Renal cortex interstitium (tissue), 15 donors: ENCODE measurements around the gene TOMM20. TPM values are rescaled to one million over a fixed set of nuclear protein-coding genes. Genes with fewer than 3 reads are reported as not detected.
"Not testable (repeated sequence)": the region's sequence is repeated elsewhere in the genome, so short reads cannot be mapped to it uniquely, and the experiment has no call there.

Source experiments
- DNase-seq, 11 donors: peaks; one replicate each; pipeline ENCODE4 v3.0.0-alpha.2; 2013; ENCODE audit warnings: low read depth in 9 of 11, low spot score in 4 of 11; ENCODE audit errors: extremely low read depth in 1 of 11
- long read RNA-seq, 16 experiments: transcript quantifications; one replicate each; lab custom pipeline, GENCODE V29; 2026
- polyA plus RNA-seq, 3 donors: library from polyadenylated mRNA; unstranded; fragments of 120-200 nt; gene quantifications; one replicate each; pipeline ENCODE4 v1.2.1, GENCODE V29; 2013; ENCODE audit not compliant: insufficient read length in 3 of 3

TOMM20 gene
- 100 to 1,000 TPM; 203 to 239 (median 212) TPM for polyA plus RNA-seq
- long read RNA-seq, donor 1, transcript TOMM20-201 (5 exons, 3,387 nt) = major isoform, 96 of 107 reads
- long read RNA-seq, donor 1, partial matches to known transcripts = 9 of 107 reads
- long read RNA-seq, donor 1, other reads (novel, unspliced or antisense) = 0 of 107 reads
- long read RNA-seq, donor 2, transcript TOMM20-201 (5 exons, 3,387 nt) = major isoform, 60 of 62 reads
- long read RNA-seq, donor 2, partial matches to known transcripts = 0 of 62 reads
- long read RNA-seq, donor 2, other reads (novel, unspliced or antisense) = 0 of 62 reads
- long read RNA-seq, donor 3, transcript TOMM20-201 (5 exons, 3,387 nt) = major isoform, 141 of 150 reads
- long read RNA-seq, donor 3, partial matches to known transcripts = 8 of 150 reads
- long read RNA-seq, donor 3, other reads (novel, unspliced or antisense) = 0 of 150 reads
- long read RNA-seq, donor 4, transcript TOMM20-201 (5 exons, 3,387 nt) = major isoform, 51 of 58 reads
- long read RNA-seq, donor 4, partial matches to known transcripts = 5 of 58 reads
- long read RNA-seq, donor 4, other reads (novel, unspliced or antisense) = 0 of 58 reads
- long read RNA-seq, donor 5 = 0 reads
- long read RNA-seq, donor 6, transcript TOMM20-201 (5 exons, 3,387 nt) = major isoform, 96 of 110 reads
- long read RNA-seq, donor 6, partial matches to known transcripts = 11 of 110 reads
- long read RNA-seq, donor 6, other reads (novel, unspliced or antisense) = 0 of 110 reads
- long read RNA-seq, donor 7, transcript TOMM20-201 (5 exons, 3,387 nt) = major isoform, 114 of 121 reads
- long read RNA-seq, donor 7, partial matches to known transcripts = 6 of 121 reads
- long read RNA-seq, donor 7, other reads (novel, unspliced or antisense) = 0 of 121 reads
- long read RNA-seq, donor 8, transcript TOMM20-201 (5 exons, 3,387 nt) = major isoform, 155 of 173 reads
- long read RNA-seq, donor 8, transcript TOMM20-203 (4 exons, 365 nt) = minor isoform, 5 of 173 reads
- long read RNA-seq, donor 8, partial matches to known transcripts = 13 of 173 reads
- long read RNA-seq, donor 8, other reads (novel, unspliced or antisense) = 0 of 173 reads
- long read RNA-seq, donor 9, transcript TOMM20-201 (5 exons, 3,387 nt) = major isoform, 83 of 84 reads
- long read RNA-seq, donor 9, partial matches to known transcripts = 0 of 84 reads
- long read RNA-seq, donor 9, other reads (novel, unspliced or antisense) = 0 of 84 reads
- long read RNA-seq, donor 10, transcript TOMM20-201 (5 exons, 3,387 nt) = major isoform, 103 of 105 reads
- long read RNA-seq, donor 10, partial matches to known transcripts = 0 of 105 reads
- long read RNA-seq, donor 10, other reads (novel, unspliced or antisense) = 0 of 105 reads
- long read RNA-seq, donor 11, transcript TOMM20-201 (5 exons, 3,387 nt) = major isoform, 64 of 64 reads
- long read RNA-seq, donor 11, partial matches to known transcripts = 0 of 64 reads
- long read RNA-seq, donor 11, other reads (novel, unspliced or antisense) = 0 of 64 reads
- long read RNA-seq, donor 12, transcript TOMM20-201 (5 exons, 3,387 nt) = major isoform, 38 of 38 reads
- long read RNA-seq, donor 12, partial matches to known transcripts = 0 of 38 reads
- long read RNA-seq, donor 12, other reads (novel, unspliced or antisense) = 0 of 38 reads
- long read RNA-seq, donor 13, transcript TOMM20-201 (5 exons, 3,387 nt) = major isoform, 149 of 164 reads
- long read RNA-seq, donor 13, partial matches to known transcripts = 14 of 164 reads
- long read RNA-seq, donor 13, other reads (novel, unspliced or antisense) = 0 of 164 reads
- long read RNA-seq, donor 14, transcript TOMM20-201 (5 exons, 3,387 nt) = major isoform, 69 of 71 reads
- long read RNA-seq, donor 14, partial matches to known transcripts = 0 of 71 reads
- long read RNA-seq, donor 14, other reads (novel, unspliced or antisense) = 0 of 71 reads
- long read RNA-seq, donor 15, transcript TOMM20-201 (5 exons, 3,387 nt) = major isoform, 40 of 40 reads
- long read RNA-seq, donor 15, partial matches to known transcripts = 0 of 40 reads
- long read RNA-seq, donor 15, other reads (novel, unspliced or antisense) = 0 of 40 reads
- long read RNA-seq, donor 16, transcript TOMM20-201 (5 exons, 3,387 nt) = major isoform, 186 of 202 reads
- long read RNA-seq, donor 16, partial matches to known transcripts = 13 of 202 reads
- long read RNA-seq, donor 16, other reads (novel, unspliced or antisense) = 0 of 202 reads

GRCh38 chr1:235128456-235129328 lies at the start of gene TOMM20:
Gene TOMM20, minus strand, starts transcription at chr1:235128837. Its CDS starts 122 bp downstream, at chr1:235128715.
- DNase-seq = peak; percentile 89 to 98 (median 97)

- no peak for DNase-seq
Measured at GRCh38 chr1:235176486-235176885, 47.8 kb upstream of the TOMM20 start.

- DNase-seq = no peak
Measured at GRCh38 chr1:235169986-235170385, 41.3 kb upstream of the TOMM20 start.

- DNase-seq = no peak
Measured at GRCh38 chr1:235168375-235168774, 39.7 kb upstream of the TOMM20 start.

DNA sequence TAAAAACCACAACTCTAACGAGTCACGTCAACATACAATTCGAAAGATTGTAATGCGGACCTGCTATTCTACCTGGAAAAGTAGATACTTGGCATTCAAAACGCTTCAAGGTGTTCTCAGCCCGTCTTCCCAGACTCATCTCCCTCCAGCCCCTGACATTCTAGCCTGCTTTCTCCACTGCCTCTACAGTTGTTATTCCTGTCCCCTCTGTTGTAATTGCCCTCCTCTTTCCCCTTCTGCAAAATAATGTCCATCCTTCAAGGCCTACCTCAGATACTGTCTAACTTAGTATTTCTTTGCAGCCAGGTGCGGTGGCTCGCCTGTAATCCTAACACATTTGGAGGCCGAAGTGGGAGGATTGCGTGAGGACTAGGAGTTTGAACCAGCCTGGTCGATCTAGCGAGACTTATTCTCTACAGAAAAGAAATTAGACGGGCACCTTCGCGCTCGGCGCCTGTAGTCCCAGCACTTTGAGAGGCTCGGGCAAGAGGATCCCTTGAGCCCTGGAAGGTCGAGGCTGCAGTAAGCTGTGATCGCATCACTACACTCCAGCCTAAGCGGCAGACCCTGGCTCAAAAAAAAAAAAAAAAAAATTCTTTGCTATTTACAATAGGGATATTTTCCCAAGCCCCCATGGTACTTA lies 33.2 kb upstream of the TOMM20 start:
- DNase-seq = peak in 1 of 11 donors; percentile 1

- DNase-seq = peak; percentile 78 to 90 (median 87)
Measured at GRCh38 chr1:235160957-235161684, 32.5 kb upstream of the TOMM20 start, which contains the start of gene RBM34. Gene RBM34, minus strand, starts transcription at chr1:235161250. Its CDS starts 24 bp downstream, at chr1:235161226.

- DNase-seq = peak in 4 of 11 donors; percentile 15 to 44 (median 31)
Measured at GRCh38 chr1:235160383-235160956, 31.8 kb upstream of the TOMM20 start.

DNA sequence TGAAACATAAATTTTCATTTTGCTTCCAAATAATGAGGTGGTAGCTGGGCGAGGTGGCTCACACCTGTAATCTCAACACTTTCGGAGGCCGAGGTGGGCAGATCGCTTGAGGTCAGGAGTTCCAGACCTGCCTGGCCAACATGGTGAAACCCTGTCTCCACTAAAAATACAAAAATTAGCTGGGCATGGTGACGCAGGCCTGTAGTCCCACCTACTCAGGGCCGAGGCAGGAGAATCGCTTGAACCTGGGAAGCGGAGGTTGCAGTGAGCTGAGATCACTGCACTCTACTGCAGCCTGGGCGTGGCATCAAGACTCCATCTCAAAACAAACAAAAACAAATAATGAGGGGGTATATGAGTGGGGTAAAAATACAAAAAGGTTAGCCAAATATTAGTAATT lies 31.3 kb upstream of the TOMM20 start:
- not testable (repeated sequence) for DNase-seq

DNA sequence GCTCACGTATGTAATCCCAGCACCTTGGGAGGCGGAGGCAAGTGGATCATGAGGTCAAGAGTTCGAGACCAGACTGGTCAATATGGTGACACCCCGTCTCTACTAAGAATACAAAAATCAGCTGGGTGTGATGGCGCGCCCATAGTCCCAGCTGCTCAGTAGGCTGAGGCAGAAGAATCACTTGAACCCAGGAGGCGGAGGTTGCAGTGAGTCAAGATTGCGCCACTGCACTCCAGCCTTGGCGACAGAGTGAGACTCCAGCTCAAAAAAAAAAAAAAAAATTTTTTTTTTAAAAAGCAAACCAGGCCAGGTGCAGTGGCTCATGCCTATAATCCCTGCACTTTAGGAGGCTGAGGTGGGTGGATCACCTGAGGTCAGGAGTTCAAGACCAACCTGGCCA lies 30.6 kb upstream of the TOMM20 start:
- DNase-seq = not testable (repeated sequence)

- DNase-seq = no peak
Measured at GRCh38 chr1:235158680-235159079, 30.0 kb upstream of the TOMM20 start.

DNA sequence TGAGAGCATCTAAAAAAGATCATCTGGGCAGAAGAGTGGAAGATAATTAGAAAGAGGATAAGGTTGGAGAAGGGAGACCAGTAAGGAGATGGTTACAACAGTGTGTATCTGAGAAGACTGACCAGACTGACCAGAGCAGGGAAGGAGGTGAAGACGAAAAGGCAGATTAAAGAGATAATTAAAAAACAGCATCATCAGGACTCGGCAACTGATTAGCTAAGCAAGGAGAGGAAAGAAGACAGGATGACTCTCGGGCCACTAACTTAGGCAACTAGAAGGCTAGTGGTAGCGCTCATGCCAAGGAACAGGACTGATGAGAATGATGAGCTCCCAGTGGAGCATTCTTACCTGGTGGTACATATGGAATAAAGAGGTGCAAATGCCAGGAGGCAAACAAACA lies 28.5 kb upstream of the TOMM20 start:
- DNase-seq = no peak

- DNase-seq = no peak
Measured at GRCh38 chr1:235156740-235157139, 28.1 kb upstream of the TOMM20 start.

DNA sequence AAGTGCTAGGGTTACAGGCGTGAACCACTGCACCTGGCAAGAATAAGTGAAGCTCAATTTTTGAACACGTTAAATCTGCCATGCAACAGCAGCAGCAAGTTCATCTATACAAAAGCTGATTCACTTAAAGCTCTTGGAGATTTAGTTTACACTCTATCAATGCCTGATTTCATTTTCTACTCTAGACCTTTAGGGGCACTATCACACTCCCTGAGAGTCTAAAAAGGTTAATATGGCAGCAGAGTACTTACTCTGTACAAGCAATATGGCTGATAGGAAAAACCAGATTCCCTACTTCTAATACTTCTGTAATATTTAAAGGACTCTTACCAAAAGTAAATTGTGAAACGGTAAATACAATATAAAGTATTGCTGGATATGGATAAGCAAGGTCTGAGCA lies 27.6 kb upstream of the TOMM20 start:
- no peak for DNase-seq

DNA sequence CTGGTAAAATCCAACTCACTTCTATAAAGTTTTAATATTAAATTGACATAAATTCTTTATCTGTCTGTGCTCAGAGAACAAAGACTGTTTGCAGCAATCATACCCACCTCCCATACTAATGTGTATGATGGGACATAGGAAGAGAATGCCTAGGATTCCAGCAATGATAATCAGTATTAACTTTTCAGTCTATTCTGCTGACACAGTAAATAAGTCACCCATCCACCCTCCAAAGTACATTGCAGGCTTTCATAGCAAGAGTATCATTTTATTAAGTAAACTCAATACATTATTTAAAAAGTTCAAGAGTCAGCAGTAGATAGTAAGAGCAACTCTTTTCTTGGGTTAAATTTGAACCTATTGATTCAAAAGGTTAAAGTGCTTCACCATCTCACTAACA lies 23.6 kb upstream of the TOMM20 start:
- DNase-seq = no peak

GRCh38 chr1:235151033-235151432 lies 22.4 kb upstream of the TOMM20 start:
- DNase-seq = no peak
